Neural cell (in vitro differentiated cells): ENCODE measurements around the gene CORO2A.

Source experiments
- EP300 ChIP-seq: fragments of 450-650 bp; conservative IDR thresholded peaks from 2 replicates; pipeline ENCODE4 v1.6.1; 2014; ENCODE audit warnings: antibody characterized with exemption, mild to moderate bottlenecking, moderate library complexity; ENCODE audit not compliant: poor library complexity, severe bottlenecking
- EZH2 ChIP-seq: fragments of 200-600, 300-800 bp; shearing (Covaris generic), sonication (generic); IDR thresholded peaks from 2 replicates; pipeline ENCODE4 v1.6.1; 2014; ENCODE audit warnings: antibody characterized with exemption, low read length, borderline replicate concordance, mild to moderate bottlenecking; ENCODE audit not compliant: insufficient read depth, poor library complexity, severe bottlenecking
- POLR2AphosphoS5 ChIP-seq: IDR thresholded peaks from 2 replicates; pipeline ENCODE4 v1.6.1; 2012
- RAD21 ChIP-seq: fragments of 450-650 bp; conservative IDR thresholded peaks from 2 replicates; pipeline ENCODE4 v1.6.1; 2014; ENCODE audit warnings: antibody characterized with exemption, mild to moderate bottlenecking, moderate library complexity
- TF ChIP-seq, protein P1 (sequence below): fragments of 450-650 bp; IDR thresholded peaks from 2 replicates; pipeline ENCODE4 v1.5.1; 2014; ENCODE audit warnings: antibody characterized with exemption, mild to moderate bottlenecking, moderate library complexity; ENCODE audit not compliant: poor library complexity, severe bottlenecking

DNA sequence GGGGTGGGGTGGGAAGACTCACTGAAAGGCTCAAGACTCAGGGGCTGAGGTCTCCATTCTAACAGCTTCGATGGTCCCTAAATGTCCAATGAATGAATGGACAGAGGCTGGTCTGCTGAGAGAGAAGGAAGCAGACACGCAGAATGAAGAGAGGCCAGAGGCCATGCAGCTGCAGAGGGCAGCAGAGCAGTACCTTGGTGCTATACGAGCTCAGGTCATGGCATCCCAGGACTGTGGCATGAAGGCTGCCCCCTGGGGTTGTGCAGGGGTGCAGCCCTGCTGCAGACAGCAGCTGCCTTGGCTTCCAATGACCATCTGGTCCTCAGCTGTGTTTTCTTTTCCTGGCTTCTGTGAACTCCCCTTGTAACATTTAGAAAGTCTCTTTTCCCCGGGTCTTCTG lies 15.2 kb upstream of the CORO2A start:
- TF ChIP-seq RAD21 = no peak
- TF ChIP-seq EZH2 = no peak
- no peak for TF ChIP-seq POLR2AphosphoS5
- no peak for TF ChIP-seq EP300
- TF ChIP-seq, protein P1, sequence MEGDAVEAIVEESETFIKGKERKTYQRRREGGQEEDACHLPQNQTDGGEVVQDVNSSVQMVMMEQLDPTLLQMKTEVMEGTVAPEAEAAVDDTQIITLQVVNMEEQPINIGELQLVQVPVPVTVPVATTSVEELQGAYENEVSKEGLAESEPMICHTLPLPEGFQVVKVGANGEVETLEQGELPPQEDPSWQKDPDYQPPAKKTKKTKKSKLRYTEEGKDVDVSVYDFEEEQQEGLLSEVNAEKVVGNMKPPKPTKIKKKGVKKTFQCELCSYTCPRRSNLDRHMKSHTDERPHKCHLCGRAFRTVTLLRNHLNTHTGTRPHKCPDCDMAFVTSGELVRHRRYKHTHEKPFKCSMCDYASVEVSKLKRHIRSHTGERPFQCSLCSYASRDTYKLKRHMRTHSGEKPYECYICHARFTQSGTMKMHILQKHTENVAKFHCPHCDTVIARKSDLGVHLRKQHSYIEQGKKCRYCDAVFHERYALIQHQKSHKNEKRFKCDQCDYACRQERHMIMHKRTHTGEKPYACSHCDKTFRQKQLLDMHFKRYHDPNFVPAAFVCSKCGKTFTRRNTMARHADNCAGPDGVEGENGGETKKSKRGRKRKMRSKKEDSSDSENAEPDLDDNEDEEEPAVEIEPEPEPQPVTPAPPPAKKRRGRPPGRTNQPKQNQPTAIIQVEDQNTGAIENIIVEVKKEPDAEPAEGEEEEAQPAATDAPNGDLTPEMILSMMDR = no peak
